GM19238 (cell line): ENCODE measurements around the gene KCNB1.
A peak's percentile ranks its signal among the peaks of the same experiment; 100 is the strongest.

ENCODE experiments used
- DNase-seq: peaks from one replicate; pipeline ENCODE4 v3.0.0; 2011; ENCODE audit warnings: low spot score; ENCODE audit not compliant: insufficient read length

The KCNB1 gene

DNA sequence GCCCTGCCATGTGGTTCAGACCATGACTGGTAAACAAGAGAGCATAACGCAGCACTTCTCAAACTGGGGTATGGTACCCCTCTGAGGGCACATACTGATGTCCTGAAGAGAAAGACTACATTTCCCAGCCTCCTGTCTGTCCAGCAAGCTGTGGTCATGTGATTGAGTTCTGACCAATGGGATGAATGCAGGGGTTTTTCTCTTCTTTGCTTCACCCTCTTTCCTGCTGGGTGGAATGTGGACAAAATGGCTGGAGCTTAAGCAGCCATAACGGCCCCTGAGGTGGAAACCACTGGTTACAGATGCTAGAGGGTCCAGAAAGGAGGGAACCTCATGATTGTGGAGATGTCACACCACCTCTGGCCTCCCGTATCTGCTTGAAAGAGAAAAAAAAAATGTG, 19.4 kb upstream of the KCNB1 start:
- DNase-seq, result no peak

DNA sequence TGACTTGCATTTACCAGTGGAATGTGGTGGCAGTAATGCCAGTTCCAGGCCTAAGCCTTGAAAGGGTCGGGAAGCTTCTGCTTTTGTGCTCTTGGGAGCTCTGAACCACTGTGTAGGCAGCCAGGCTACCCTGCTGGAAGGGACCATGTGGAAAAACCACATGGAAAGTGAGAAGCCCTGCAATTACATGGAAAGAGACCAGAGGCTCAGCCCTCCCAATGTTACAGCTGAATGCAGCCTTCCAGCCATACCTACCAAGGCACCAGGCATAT, 14.9 kb upstream of the KCNB1 start:
- no peak for DNase-seq

DNA sequence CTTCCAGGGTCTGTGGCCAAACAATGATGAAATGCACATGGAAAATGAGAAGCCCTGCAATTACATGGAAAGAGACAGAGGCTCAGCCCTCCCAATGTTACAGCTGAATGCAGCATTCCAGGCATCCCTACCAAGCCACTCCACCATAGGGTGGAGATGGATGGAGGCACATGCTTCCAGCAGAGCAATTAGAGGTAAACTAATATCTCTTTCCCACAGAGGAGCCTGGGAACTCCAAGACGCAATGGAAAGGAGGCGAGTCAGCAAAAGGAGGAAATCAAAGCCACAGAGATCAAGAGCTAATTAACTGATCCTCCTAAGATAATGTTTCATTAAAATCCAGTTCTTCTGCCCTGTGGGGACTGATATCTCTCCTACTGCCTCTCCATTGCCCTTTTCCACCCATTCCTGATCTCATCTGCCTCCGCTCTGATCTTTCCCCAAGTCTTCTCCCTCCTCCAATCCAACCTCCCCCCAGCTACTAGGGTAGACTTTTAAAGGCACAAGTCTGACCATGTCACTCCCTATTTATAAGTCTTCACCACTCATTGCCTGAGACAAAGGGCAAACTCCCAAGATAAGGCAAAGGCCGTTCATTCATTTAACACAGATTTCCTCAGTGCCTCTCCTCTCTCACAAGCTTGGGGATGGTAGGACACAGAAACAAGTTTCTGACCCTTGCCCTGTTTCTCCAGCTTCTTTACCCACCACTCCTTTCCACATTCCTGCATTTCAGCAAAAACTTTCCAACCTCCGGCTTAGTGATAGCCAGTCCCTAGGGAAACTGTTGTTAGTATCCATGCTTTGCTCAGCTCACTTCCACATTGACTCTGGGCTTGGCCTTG, 14.3 kb upstream of the KCNB1 start:
- DNase-seq, result no peak

DNA sequence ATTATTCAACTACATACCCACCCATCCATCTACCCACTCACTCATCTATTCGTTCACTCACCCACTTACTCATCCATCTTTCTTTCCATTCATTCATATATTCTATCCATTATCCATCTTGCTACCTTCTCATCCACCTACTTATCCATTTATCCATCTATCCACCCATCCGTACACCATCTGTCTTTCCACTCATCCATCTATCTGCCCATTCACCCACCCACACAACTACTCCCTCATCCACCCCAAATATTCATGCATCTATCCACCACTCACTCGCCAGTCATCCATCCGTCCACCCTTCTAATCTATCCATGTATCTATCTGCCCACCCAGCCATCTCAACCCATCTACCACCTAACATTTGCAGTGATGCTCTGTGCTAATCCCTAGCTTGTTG, 13.6 kb upstream of the KCNB1 start:
- no peak for DNase-seq

DNA sequence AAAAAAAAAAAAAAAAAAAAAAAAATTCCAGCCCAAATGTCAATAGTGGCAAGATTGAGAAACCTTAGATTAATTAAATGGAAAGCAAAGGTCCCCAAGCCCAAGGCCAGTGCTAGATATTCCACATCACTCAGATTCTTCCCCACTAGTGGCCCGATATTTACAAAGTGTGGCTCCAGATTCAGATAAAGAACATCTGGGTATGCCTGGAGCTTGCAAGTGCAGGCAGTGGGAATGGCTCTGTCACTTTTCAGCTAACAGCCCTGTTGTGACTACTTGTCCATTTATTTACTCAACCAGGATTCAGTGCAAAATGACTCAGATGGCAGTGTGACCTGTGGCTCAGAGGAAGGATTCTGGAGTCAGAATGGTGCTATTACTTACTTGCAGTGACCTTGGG, 8.2 kb upstream of the KCNB1 start:
- no peak for DNase-seq

DNA sequence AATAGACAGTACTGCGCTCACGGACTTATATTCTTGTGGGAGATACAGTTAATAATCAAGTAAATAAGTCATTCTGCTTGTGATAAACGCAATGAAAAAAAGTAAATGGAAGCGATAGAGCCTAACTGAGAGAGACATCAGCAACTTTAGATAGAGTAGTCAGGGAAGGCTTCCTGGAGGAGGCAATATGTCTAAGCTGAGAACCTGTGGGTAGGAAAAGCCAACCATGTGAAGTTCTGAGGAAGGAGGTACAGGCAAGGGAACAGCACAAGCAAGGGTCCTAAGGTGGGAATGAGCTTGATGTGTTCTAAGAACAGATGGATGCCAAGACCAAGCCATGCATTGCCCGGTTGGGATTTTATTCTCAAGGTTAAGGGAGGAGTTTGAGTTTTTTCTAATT, 7.2 kb upstream of the KCNB1 start:
- no peak for DNase-seq

DNA sequence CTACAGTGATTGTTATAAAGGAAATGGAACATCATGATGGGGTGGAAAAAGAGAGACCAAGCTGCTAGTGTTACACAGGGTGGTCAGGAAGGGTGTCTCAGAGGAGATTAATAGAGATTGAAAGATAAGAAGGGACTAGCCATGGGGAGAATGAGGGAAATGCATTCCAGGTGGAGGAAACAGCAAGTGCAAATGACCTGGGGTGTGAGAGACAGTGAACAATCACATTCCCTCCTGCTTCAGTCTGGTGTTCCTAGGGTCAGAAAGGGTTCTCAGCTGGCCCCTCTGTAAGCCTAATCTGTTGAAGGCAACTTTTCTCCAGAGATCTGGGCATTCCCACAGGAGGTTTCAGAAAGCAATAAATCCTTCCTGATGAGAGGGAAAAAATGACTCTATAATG, 3.6 kb upstream of the KCNB1 start:
- no peak for DNase-seq

DNA sequence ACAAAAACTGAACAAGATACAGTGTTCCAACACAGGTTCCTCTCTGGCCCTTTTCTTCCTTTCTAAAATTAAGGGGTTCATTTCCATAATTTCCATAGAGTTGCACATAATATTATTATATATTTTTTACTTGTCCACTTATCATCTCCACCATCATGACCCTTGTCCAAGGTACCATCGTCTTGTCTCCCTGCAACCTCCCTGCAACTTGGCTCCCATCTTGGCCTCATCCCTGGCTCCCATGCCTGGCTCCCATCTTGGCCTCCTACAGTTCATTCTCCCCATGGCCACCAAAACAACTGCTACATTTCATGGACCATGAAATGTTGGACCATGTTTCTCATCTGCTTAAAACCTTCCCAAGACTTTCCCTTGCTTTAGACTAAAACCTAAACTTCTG, 3.1 kb upstream of the KCNB1 start:
- no peak for DNase-seq

DNA sequence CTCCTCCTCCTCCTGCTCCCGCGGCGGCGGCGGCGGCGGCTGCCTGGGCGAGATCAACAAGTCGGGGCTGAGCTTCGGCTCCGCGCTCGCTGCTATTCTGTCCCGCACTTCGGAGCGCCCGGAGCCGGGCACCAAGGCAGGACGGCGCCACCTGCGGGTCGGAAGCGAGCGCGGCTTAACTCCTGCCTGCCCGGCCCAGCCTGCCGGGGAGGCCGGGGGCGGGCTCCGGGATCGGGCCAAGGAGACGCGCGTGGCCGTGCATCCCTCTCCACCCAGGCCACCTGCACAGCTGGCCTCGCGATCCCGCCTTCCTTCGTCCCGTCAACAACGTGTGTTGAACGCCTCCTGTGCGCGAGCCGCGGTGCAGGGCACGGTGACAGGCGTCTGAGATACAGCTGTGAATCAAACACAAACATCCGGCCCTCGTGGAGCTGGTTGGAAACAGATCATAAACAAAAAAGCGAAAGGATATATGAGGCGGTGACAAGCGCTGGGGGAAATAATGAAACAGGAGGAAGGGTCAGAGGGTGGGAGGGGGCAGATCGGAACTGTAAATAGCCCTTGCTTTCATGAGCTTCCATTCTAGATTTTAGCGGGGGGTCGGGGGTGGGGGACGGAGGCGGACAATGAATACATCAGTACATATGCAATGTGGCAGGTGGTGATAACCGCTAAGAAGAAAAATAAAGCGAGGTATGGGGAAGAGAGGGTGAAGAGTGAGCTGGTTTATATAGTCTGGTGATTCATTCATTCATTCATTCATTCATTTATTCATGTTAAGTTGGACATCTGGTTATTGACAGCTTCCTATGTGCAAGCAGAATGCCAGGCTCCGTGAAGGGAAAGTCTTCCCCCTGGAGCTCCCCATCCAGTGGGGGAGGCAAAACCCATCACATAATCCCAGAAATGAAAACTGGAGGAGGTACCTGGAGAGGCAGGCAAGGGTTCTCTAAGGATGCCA, 2.0 kb upstream of the KCNB1 start:
- DNase-seq, result peak; percentile 60

DNA sequence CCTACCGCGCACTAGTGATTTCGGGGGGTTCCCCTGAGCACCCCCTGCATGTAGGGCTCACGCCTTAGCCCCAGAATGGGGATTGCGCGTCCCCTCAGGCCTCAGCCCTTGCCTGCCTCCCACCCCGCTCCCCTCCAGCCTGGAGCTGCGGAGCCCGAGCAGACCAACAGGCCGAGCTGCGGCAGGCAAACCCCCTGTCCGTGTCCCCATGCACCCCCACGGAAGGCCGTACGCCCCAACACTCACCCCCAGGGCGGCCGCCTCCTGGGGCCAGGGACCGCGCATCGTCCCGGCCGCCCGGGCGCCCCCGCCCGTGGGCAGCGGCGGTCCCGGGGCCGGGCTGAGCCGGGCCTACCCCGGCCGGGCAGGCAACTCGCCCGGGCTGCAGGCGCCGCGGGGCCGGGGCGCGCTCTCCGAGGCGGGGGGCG, 1.2 kb upstream of the KCNB1 start:
- no peak for DNase-seq

DNA sequence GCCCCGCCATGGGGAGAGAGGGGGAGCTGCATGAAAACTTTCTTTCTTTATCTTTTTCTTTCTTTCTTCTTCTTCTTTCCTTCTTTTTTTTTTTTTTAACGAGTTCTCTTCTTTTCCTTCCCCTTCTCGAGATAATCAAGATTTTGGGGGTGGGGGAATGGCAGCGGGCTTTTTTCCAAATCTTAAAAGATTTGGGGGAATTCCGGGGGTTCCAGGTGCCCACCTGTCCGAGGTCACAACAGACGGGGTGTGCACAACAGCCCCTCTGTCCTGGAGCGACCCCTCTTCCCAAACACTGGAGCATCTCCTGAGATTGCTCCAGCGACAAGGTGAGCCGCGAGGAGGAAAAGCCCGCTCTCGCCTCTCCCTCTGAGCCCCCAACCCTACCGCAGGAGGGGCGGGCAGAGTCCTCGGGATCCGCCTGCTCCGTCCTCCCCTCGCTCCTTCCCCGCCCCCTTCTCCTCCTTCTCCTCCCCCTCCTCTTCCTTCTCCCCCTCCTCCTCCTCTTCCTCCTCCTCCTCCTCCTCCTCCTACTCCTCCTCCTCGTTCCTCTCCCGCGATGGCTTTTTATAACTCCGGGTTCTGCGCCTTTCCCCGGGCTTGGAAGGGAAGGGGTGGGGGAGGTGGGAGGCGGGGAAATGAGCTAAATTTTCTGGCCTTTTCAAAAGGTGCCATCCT, 689 bp upstream of the KCNB1 start:
- DNase-seq, result no peak

DNA sequence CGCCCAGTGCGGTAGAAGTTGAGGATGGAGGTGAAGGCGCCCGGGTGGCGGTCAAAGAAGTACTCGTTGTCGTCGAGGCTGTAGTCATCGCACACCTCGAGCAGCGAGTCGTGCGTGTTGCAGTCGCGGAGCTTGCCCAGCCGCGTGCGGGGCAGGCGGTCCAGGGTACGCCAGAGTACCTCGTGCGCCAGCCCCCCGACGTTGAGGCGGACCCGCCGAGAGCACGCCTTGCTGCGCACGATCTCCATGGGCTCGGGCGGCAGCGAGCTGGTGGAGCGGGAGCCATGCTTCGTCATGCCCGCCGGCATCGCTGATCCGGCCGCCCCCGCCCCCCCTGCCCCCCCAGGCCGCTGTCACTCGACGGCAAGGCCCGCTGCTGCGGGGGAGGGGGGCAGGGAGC, 295 bp downstream of the KCNB1 start:
- no peak for DNase-seq

DNA sequence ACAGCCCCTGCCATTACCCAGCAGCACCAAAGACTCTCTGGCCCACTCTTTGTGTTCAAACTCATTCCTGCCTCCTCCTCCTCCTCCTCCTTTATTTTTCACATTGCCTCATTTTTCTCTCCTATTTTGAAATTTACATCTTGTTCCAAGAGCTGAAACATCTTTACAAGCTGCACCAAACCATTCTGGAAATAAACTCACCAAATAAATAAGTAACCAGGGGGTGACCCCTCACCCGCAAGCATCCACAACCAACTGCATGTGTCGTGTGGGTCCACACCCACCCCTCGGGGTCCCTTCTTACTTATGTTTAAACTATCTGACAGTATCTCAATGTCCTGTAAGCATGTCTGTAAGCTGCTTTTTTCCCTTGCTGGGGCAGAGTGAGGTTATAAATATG, 1.4 kb downstream of the KCNB1 start:
- no peak for DNase-seq

DNA sequence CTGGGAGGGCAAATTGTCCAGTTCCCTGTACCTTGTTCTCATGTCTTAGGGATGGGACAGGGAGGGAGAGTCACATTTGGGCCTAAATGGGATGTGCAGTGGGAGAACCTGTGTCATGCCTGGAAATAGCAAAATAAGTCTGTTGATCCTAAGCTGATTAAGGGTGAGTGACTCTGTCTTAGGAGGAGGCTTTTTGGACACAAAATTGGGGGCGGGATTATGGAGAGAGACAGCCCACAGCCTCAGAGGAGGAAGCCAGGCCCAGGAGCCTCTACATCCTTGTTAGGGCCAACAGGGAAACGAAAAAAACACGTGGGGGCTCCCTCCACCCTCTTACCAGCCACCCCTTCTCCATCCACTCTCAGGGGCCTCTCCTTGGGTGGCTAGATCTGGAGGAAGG, 2.2 kb downstream of the KCNB1 start:
- no peak for DNase-seq

DNA sequence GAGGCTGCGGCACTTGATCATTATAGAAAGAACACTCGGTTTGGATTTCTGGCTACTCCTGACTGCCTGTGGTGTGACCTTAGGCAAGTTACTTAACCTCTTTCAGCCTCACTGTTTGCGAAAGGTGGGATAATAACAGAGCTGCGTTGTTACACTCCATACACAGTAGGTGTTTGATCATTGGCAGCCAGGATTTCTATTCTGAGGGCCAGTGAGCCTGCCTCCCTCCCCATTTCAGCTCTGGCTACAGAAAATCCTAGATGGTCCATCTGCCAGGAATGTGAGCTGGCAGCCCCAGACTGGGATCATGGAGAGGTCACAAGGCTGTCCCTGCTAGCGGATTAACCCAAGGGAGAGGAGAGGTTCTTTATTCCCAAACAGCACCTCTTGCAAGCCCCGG, 2.7 kb downstream of the KCNB1 start:
- DNase-seq, result no peak

DNA sequence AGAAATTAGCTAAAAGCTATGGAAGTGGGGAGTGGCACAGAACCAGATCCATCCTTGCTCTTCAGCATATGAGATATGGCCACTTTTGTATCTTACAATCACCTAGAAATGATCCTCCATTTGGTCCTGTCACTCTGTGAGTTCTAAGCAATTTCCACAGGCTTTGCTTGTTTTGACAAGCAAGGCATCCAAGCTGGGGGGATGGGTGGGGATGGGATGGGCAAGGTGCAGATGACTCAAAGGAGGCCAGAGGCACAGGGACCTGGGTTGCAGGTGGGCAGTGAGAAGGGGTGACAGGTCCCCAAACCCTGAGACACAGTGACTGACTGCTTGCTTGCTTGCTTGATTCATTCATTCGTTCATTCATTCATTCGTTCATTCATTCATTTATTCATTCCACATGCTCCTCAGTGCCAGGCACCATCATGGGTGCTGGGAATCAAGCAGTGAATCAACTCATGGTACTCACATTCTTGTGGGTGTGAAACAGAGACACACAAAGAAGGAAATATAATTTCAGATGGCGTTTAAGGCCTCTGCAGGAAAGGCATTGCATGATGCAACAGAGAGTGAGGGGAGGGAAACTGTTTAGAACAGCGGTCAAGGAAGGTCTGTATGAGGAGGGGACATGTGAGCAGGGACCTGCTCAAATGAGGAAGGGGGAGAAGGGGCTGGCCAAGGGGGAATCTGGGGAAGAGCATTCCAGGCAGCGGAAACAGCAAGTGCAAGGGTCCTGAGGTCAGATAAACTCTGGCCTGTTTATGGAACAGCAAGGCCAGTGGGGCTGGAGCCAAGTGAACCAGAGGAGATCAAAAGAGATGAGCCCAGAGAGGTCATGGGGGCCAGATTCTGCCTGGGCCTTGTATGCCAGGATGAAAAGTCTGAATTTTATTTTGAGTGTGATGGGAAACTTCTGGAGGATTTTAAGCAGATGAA, 3.4 kb downstream of the KCNB1 start:
- DNase-seq, result no peak

DNA sequence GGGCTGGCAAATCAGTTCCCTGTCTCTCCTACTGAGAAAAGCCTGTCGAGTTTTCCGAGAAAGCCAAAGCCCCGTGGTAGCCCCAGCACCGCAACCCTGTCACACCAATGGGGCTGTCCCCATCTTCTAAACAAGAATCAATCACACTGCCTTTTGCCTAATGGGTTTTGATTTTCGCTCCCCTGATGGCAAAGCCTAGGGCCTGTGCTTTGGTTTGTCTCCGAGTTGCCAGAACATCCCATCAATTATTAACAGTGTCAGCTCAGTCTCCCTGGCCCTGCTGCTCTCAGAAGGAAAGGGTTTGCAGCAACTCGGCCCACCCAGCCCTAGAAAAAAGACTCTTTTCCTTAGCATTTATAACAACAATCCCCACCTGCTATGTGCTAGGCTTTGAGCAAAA, 4.2 kb downstream of the KCNB1 start:
- no peak for DNase-seq

DNA sequence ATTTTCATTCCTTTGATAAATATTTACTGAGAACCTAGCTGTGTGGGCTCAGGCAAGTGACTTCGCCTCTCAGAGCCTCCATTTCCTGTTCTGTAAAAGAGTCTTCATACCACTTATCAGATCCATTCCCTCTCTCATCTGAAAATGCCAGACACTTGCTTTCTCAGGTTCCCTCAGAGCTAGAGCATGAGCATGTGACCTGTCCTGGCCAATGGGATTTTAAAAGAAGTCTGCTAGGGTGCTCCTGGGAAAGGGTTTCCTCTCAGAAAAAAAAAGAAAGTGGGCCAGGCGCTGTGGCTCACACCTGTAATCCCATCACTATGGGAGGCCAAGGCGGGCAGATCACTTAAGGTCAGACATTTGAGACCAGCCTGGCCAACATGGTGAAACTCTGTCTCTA, 5.3 kb downstream of the KCNB1 start:
- no peak for DNase-seq

DNA sequence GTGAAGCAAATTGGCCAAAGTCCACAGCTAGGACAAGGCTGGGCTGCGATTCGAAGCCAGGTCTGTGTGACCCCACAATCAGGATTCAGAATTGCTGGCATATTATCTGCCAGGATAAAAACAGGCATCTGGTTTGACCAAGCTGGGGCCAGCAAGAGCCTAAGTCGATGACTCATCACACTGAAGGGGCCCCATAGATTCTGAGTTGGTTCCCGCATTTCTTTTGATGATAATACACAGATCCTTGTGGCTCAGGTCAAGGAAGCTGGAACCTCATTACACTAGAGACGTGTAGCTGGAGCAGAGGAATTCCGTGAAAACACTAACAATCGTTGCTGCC, 6.5 kb downstream of the KCNB1 start:
- no peak for DNase-seq

DNA sequence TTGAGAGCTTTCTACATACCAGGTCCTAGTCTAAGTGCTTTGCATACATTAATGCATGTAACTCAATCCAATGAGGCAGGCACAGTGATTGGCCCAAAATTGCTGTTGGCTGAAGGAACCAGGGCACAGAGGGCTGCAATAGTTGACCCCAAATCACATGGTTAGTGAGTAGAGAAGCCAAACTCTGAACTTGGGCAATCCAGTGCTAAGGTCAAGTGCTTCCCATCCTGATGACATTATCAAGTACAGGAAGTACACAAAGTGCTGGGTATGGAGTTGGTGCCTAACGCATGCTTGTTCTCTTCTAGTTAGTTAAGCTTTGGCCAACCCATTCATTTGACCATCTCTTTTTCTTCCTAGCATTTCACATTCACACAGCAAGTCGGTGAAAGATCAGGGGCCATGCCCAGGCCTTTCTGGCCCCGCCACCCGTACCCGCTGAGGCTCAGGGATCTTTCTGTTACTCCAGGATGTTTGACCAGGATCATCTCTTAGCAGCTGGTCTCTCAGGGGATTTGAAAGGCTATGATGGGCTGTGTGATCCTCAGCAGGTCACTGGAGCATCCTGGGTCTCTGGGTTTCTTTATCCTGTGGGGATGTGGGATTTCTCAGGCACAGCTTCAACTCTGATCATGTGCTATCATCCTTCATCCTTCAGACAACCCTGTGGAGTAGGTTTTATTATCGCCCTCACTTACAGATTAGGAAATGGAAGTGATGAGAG, 7.0 kb downstream of the KCNB1 start:
- no peak for DNase-seq

DNA sequence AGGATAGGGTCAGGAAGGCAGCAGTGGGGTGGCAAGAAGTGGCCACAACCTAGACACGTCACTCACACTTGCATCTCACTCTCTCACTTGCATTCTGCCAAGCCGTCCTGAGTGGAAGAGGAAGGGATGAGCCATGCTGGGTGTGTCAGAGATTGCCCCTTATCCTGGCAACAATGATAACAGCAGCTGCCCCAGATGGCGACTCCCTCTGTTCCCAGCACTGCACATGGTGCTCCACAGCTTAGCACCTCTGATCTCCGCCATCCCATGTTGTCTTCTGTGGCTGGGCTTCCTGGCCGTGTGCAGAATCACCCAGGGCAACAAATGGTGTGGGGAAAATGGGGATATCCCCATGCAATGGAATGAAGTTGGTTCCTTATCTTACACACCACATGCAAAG, 11.1 kb downstream of the KCNB1 start:
- DNase-seq, result no peak
